Stimulated activated CD8-positive, alpha-beta memory T cell treated with anti-CD3 and anti-CD28 coated beads, Interleukin-4, amount 100 ng/mL, for 48 hours (primary cell): Measurements from ENCODE around the gene NR1H3.

Experiments
- DNase-seq: peaks from one replicate; pipeline ENCODE4 v3.0.0-alpha.2; 2020

NR1H3 gene

DNA sequence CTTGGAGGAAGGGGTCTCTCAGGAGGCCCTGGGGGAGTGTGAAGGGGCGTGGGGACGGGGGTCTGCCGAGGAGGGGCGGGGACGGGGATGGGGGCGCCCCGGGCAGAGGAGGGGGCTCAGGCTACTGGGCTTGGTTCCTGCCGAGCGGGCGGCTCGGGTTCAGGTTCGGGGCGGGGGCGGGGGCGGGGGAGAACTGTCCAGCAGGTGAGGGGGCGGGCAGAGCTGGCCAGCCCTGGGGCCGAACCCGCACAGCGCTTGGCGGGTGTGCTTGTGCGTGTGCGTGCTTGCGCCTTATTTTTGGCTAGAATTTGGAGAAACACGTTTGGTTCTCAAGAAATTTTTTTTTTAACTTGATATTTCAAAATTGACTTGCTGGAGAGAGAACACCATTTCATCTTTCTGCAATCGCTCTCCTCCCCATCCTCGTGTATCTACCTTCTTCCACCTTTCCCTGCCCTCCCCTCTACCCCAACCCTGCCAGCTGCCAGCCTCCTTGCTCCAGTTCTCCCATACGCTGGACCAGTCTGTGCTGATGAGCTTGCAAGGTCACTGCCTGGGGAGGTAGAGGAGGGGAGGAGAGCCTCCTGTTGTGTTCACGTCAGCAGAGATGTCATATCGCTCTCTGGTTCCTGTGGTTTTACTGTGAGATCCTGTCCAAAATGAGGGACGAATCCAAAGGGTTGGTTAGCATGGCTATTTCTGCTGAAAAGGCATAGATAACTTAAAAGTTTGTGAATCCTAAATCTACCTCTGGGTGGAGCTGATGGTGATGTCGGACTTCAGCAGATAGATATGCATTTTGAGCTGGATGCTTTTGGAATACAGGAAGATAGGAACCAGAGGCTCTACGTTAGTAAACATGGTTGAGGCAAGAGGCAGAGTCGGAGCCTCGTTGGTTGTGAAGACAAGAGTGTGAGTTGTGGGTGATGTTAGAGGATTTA is 12.8 kb downstream of the NR1H3 start:
- peak; percentile 43 for DNase-seq

DNA sequence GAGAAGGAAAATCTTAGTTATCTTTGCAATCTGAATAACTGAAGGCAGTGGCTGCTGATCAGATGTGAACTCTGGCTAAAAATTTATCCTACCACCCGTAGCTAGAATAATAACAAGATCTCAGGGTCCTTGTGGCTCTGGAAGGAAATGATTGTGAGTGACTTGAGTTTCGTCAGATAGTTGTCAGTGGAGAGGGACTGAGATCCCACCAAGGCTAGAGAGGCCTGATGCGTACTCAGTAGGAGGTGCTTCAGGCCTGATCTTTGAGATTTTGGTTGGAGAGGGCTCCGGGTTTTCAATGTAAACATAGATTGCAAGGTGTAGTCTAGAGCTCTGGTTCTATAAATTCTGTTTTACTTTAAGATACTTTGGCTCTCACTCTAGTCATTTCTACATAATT is 13.5 kb downstream of the NR1H3 start:
- peak; percentile 32 for DNase-seq

DNA sequence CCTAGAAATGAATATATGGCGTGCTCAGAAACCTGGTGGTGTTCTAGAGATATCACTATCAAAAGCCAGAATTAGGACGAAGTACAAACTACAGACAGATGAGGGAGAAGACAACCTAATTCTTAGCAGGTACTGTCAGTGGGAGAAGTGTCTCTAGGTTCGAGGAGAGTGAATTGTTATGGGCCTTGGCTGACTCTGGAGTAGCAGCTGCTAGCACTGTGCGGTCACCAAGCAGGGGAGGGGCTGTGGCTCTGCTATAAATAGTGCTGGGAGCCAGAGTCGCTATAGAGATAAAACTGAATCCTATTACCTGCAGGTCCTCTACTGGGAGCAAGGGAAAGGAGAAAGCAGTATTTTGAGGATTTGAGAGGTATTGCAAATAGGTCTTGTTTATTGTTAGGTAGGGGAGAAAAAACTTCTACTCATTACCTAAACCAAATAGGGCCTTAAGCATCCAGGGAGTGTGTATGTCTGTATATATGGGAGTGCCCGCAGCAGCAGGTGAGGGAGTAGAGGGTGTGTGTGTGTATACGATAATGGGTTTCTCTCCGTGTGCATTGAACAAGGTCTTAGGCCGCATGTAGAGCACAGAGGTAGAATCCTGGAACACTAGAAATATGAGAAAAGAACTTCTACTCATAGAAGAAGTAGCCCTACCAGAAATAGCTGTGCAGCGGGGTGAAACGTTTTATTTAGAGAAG is 14.3 kb downstream of the NR1H3 start:
- no peak for DNase-seq

DNA sequence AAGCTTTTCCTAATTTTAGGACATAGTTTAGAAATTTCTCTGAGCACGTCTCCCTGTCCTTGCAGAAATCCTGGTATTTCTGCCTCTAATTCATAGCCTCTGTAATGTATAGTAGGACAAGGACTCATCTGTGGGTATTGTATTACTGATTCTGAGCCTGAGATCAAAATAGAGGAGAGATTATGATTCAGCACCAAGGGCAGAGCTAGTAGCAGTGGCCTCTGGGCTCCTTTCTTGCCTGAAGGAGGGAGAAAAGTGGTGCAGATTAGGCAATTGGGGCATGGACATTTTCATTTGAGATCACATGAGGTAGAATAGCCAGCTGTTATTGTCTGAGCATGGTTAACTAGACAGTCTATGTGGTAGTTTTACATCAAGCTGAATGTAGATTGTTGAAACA is 14.9 kb downstream of the NR1H3 start:
- no peak for DNase-seq

DNA sequence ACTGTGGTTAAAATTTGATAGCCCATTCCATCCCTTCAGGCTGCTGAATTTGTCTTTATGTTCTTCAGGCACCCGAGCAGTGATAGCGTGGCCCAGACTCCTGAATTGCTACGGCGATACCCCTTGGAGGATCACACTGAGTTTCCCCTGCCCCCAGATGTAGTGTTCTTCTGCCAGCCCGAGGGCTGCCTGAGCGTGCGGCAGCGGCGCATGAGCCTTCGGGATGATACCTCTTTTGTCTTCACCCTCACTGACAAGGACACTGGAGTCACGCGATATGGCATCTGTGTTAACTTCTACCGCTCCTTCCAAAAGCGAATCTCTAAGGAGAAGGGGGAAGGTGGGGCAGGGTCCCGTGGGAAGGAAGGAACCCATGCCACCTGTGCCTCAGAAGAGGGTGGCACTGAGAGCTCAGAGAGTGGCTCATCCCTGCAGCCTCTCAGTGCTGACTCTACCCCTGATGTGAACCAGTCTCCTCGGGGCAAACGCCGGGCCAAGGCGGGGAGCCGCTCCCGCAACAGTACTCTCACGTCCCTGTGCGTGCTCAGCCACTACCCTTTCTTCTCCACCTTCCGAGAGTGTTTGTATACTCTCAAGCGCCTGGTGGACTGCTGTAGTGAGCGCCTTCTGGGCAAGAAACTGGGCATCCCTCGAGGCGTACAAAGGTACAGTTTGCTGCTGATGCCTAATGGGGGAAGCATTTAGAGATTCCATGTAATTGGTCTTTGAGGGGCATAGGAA is 16.9 kb downstream of the NR1H3 start:
- DNase-seq, result no peak

DNA sequence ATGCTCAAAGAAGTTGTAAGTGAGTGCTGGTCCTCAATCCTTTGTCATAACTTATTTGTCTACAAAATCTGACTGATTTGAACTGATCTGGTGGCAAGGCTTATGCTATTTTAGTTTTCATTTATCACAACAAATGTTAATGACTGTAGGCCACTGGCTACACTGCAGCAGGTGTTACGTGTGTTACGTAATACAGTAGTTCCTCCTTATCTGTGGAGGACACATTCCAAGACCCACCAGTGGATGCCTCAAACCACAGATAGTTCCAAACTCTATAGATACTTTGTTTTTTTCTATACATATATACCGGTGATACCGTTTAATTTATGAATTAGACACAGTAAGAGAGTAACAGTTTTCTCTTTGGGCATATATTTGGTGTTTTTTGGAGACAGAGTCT is 19.1 kb downstream of the NR1H3 start:
- no peak for DNase-seq

DNA sequence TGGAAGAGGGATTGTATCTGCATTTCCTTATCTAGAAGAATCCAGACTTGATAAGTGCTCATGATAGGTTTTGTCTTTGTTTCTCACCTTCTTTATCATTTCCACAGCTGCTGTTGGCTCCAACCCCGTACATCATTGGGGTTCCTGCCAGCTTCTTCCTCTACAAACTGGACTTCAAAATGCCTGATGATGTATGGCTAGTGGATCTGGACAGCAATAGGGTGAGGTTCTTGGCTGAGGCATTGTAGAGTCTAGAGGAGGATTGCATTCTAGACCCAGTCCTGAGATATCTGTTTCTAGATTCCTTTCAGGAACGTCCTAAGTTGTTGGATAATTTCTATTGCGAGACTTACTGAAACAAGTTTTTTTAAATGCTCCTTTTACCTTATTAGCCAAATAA is 20.3 kb downstream of the NR1H3 start:
- DNase-seq, result no peak

DNA sequence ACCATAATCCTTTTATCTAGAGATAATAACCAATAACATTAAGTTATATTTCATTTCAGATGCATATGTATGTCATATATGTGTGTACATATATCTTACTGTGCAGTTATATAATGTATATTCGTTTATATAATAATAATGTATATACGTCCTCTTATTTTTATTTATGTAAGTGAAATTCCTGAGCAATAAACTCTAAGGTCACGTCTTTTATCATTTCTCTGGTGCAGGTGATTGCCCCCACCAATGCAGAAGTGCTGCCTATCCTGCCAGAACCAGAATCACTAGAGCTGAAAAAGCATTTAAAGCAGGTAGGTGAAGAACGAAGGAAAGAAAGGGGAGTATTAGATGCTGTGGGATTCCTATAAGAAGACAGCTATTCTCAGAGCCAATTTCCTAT is 21.0 kb downstream of the NR1H3 start:
- DNase-seq, result no peak

DNA sequence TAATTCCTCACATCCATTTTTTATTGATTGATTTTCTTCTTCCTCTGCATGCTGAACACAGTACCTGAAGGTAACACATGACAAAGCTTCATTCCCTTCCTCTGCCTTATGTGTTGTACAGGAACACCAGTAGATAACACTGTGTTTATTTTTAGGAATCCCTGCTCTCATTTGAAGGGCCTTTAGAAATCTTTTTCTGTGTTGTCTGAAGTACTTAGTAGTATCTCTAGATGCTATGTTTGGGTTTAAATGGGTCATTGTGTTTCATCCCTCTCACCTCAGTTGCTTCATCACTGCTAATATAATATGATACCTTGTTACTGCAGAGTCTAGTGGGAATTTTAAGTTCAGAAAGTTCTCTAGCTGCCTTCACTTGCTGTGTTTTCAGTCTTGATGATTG is 22.3 kb downstream of the NR1H3 start:
- DNase-seq, result no peak

DNA sequence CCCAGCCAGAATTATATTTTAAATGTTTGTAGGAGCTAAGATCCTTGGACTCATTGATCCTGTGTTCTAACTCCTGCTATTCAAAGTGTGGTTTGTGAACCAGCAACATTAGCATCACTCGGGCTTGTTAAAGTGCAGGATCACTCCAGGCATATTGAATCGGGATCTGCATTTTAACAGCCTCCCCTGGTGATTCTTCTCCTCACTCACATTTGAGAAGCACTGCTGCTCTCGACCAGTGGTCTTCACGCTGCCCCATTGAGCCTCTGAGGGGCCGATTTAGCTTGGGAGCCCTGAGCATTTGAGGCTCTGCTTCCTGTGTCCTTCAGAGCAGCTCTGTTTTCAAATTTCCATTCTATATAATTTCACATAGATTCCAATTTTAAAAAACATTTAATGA is 23.1 kb downstream of the NR1H3 start:
- no peak for DNase-seq

DNA sequence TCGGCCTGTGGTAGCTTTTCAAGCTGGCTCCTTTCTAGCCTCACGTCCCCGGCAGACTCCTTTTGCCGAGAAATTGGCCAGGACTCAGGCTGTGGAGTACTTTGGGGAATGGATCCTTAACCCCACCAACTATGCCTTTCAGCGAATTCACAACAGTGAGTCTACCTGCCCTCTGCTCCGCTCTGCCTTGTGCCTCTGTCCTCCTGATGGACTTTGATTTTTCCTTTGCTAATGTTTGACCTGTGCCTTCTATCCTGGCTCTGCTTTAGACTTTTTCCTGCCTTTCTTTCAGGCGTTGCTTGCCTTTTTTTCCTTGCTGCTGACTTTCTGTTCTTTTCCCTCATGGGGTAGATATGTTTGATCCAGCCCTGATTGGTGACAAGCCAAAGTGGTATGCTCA is 24.7 kb downstream of the NR1H3 start:
- DNase-seq, result no peak

DNA sequence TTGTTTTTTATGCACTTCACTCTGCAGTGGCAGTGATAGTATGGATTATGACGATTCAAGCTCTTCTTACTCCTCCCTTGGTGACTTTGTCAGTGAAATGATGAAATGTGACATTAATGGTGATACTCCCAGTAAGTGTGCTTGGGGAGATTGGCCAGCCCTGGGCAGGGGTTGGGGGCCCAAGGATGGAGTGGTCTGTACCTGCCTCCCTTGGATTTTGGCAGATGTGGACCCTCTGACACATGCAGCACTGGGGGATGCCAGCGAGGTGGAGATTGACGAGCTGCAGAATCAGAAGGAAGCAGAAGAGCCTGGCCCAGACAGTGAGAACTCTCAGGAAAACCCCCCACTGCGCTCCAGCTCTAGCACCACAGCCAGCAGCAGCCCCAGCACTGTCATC is 26.4 kb downstream of the NR1H3 start:
- DNase-seq, result no peak

DNA sequence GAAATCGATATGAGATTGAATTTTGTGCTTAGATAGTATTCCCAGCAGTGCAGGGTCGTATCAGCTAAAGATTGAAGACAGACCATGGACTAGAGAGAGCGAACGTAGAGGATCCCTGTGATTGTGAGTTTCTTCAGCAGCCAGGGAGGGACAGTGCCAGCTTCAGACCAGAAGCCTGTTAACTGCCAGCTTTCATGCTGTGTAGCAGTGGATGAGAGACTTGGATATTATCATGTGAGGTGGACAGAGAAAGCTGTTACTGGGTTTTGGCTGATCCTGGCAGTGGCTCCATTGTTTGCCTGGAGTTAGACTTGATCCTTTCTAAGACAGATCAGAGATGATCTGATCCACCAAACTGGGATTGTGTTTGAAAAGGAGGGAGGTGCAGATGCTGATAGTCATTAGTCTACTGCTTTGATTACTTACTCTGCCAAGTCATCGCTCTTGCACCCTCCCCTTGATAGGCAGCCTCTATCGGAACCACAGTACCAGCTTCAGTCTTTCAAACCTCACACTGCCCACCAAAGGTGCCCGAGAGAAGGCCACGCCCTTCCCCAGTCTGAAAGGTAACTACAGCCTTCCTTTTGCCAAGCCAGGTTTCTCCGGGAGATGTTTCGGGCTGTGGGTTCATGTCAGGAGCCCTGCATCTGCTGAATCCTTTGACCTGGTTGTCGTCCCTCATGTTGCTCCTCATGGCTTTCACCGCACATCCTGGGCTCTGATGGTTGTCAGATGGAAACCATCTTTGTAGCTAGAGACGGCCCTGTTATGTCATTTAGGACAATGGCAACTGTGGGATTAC is 28.4 kb downstream of the NR1H3 start:
- DNase-seq, result no peak

DNA sequence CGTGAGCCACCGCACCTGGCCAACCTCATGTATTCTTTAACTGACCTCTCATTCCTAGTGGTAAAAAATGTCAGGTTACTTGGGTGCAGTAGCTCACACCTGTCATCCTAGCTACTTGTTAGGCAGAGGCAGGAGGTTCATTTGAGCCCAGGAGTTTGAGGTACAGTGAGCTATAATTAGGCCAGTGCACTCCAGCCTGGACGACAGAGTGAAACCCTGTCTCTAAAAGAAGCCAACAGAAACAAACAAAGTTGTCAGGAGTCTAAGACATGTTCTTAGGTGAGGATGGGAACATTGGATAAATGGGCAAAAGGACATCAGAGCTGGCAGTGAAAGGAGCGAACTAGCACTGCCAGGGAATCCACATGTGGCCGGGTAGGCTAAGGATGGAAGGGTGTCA is 30.3 kb downstream of the NR1H3 start:
- no peak for DNase-seq

DNA sequence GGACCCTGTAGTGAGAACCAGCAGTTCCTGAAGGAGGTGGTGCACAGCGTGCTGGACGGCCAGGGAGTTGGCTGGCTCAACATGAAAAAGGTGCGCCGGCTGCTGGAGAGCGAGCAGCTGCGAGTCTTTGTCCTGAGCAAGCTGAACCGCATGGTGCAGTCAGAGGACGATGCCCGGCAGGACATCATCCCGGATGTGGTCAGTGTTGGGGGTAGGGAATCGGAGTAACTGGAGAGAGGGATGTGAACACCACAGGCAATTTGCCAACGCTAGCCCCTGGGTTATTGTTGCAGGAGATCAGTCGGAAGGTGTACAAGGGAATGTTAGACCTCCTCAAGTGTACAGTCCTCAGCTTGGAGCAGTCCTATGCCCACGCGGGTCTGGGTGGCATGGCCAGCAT is 32.1 kb downstream of the NR1H3 start:
- DNase-seq, result no peak

DNA sequence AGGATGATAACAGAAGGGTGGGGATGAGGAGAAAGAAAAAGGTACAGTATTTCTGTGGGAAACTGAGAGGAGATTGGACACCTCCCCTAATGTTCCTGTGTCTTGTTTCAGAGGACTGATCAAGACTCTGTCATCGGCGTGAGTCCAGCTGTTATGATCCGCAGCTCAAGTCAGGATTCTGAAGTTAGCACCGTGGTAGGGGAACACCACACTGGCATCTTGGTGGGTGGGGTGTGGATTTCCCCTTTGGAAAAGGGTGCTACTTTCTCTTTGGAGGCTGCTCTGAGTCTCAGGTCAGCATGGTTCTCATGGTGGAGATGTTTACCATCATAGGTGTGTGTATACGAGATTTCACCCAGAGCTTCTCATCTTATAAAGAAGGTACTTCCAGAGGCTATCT is 37.6 kb downstream of the NR1H3 start:
- no peak for DNase-seq

DNA sequence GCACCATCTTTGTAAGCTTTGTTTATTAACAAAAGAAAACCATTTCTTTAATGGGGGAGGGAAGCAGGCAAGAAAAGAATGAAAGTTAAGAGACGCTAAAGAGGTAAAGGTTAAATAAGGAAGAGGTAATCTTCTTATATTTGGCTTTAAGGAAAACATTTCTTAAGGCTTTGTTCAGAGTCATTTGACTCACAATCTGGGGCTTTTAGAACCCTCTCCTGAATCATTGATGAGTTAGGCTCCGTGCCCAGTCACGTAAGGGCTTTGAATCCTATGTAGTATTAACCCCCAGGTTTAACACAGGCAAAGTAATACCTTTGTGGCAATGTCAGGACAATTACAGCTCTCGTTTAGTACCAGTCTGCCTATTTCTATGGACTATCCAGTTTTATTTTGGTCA is 38.2 kb downstream of the NR1H3 start:
- no peak for DNase-seq

DNA sequence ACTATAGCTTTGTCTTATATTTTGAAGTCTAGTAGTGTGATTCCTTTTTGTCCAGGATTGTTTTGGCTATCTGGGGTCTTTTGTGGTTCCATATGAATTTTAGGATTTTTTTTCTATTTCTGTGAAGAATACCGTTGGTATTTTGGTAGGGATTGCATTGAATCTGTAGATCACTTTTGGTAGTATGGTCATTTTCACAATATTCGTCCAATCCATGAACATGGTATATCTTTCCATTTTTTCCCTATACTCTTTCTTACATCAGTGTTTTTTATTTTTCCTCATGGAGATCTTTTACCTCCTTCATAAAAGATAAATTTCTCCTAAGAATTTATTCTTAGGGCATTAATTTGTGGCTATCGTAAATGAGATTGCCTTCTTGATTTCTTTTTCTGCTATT is 41.3 kb downstream of the NR1H3 start:
- no peak for DNase-seq

DNA sequence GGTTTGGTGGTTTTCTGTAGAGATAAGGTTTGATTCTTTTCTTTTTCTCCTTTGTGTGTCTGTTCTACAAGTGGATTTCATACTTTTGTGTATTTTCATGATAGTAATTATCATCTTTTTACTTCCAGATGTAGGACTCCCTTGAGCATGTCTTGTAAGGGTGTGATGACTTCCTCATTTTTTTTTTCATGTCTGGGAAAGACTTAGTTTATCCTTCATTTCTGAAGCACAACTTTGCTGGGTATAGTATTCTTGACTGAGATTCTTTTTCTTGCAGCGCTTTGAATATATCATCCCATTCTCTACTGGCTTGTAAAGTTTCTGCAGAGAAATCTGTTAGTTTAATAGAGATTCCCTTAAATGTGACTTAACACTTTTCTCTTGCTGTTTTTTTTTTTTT is 45.1 kb downstream of the NR1H3 start:
- no peak for DNase-seq

DNA sequence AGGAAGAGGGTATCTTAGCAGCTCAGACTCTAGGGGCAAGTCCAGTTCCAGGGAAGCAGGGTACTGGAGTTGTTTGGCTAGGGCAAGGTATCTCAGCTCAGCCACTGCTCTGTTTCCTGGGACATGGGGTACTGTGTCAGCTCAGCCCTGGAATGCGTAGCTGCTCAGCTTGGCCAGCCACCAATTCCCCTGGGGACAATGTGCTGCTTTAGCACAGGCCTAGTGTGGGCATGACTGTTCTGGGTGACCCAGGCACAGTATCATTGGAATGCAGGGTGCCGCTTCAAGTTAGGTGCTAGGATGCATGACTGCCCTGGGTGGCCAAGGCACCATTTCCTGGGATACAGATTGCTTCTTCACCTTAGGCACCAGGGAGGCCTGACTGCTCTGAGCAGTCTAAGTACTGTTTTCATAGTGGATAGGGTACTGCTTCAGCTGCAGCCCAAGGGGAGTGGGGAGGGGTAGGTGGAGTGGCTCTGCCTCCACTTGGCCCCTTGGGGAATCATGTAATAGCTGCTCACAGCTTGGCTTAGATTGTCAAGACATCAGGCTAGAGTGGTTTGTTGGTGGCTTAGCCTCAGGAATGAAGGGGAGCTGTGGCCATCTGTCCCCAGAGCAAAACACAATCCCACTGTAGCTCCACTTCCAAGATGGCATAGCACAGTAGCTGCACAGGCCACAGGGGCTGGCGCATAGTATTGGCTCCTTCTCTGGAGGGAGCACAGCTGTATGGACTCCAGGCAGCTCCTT is 48.1 kb downstream of the NR1H3 start:
- DNase-seq, result no peak

DNA sequence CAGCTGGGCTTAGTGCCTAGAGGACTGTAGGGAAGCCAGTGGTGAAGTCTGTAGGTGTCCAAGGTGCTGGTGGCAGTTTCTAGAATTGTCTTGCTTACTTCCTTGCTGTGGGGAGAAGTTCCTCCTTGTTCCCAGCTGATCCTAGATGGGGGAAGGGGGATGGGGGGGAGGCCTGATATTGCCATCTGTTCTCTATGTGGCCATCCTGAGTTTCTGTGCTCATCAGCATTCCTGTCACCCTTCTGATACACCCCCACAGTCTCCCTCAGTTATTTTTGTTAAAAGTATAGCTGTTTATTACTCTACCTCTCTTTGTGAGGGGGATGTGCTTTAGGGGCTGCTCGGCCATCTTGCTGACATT is 48.7 kb downstream of the NR1H3 start:
- no peak for DNase-seq
